GM18867 (cell line): ENCODE measurements around the gene UGT3A2.

Source experiments
- ATAC-seq: cut with Tn5 transposase; IDR thresholded peaks from one replicate; pipeline ENCODE4 v1.9.1; 2021; ENCODE audit warnings: mild to moderate bottlenecking, moderate library complexity; ENCODE audit not compliant: unreplicated experiment

The UGT3A2 gene

DNA sequence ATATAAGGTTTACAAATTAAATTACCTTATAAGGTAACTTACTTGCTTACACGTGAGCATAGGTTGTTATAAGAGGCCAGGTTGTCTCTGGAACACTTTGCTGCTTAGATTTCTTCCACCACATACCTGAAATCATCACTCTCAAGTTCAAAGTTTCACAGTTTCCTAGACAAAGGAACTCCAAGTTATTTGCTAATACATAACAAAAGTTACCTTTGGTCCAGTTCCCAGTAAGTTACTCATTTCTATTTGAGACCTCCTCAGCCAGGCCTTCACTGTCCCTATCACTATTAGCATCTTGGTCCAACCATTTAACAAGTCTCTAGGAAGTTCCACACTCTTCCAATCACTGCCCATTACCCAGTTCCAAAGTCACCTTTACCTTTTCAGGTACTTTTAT, 57.0 kb downstream of the UGT3A2 start:
- ATAC-seq, result no peak

DNA sequence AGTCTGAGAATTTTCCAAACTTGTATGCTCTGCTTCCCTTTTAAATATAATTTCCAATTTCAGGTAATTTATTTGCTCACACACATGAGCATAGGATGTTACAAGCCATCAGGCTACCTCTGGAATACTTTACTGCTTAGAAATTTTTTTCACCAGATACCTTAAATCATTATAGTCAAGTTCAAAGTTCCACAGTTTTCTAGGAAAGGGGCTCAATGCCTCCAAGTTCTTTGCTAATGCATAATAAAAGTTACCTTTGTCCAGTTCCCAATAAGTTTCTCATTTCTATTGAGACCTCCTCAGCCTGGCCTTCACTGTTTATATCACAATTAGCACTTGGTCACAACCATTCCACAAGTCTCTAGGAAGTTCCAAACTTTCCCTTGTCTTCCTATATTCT, 59.3 kb downstream of the UGT3A2 start:
- ATAC-seq, result no peak

DNA sequence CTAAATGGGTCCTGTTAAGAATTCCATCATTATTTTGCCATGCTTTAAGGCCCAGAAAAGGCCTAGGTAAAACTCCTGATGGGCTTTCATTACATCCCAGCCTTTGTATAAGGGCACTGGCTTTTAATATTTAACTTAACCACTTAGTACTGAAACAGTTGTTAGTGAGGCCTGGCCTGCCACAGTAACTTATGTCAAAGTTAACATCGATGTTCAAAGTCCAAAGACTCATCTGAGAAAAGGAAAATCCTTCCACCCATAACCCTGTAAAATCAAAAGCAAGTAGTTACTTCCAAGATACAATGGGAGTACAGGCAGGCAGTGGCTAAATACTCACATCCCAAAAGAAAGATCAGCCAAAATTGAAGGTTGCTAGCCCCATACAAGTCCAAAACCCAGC, 60.5 kb downstream of the UGT3A2 start:
- ATAC-seq, result no peak

DNA sequence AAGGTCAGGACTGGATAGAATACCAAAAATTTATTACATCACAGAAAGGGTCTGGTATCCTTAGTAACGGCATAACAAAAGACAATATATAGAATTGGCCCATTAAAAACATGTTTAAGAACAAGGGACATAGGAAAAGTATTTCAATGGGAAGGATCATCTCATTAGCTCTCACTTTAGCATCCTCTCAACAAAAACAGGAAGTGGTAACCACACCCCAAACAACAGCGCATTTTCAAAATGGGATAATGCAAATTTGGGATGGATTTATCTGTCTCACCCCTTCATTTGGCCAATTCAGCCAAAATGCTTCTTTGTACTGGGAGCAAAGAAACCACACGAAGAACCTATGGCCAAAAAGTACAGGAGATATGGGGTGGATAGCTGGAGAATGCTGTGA, 65.7 kb downstream of the UGT3A2 start:
- no peak for ATAC-seq

DNA sequence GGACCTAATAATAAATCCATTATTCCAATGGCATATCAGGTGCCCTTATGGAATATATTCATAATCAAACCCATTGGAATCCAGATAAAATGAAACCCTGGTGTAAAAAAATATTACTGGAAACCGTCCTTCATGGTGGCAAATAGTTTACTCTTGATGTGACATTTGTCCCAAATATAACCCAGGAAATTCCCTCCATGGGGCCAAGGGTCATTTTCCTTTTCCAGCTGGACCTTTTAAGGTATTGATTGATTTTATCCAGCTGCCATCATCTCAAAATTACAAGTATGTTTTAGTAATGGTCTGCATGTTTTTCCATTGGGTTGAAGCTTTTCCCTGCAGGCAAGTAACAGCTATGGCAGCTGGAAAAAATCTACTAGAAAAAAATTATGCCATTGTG, 67.1 kb downstream of the UGT3A2 start:
- no peak for ATAC-seq

DNA sequence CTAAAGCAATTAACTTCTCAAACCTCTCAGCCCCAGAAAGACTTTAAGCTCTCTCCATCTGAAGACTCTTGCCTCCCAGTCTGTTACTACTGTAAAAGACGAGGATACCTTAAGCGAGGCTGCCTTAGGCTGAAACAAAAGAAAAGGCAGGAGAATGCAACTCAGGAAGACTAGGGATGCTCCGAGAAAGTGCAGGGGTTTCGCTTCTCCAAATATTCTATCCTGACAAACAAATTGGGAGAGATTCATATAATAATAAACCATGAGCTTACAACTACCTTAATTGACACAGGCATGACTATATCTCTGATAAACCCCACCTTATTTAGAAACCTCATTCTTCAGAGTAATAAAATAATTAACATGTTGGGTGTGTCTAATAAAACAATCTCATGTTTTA, 70.6 kb downstream of the UGT3A2 start:
- no peak for ATAC-seq

DNA sequence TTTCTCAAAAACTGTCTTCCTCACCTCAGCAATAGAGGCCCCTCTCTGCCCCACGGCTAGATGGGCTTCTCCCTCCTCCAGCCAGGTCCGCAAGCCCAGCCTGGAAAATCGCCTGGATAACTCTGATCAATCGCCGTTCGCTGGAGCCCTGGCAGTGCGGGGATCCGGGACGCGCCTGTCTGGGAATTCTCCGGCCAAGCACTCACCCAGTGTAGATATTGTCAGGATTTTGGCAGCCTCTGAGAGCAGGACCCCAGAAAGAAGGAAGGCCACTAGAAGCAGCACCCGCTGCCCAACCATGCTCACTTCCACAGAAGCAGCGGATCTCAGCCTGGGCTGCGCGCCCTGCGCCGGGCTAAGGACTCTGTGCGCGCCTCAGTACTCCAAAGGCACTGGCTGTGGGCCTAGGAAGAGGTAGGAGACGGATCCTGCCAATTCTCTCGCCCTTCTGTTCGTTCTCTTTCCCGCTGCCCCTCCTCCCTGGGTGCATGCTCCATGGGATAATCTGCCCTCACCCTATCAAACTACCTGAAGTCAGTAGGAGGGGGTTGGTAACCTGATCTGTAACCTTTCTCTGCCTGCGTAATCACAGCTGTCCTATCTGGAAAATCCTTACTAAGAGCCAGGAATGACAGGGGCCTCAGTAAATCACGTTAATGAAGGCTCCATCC, 75.6 kb downstream of the UGT3A2 start, which contains the start of gene UGT3A1:
Gene UGT3A1 (minus strand): TSS at position 450 of the 671 bp plus-strand sequence. CDS start 150 bp downstream, at position 300.
- no peak for ATAC-seq

DNA sequence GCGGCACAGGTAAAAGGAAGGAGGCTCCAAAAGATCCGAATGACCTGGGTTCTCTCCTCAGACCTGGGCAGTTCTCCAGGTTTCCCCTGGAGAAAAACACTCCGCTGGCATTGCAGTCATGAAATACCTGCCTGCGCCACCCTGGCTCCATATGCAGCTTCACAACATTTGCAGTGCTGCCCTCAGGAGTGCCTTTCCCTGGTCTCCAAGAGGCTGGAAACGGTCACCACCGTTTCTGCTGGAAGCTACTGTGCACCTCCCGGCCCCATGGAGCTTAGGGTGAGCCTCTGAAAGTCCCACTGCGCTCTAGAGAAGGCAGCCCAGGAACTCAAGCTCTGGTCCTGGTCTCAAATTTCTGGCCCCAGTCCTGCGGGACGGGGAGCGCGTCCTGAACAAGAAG, 76.2 kb downstream of the UGT3A2 start:
- no peak for ATAC-seq

DNA sequence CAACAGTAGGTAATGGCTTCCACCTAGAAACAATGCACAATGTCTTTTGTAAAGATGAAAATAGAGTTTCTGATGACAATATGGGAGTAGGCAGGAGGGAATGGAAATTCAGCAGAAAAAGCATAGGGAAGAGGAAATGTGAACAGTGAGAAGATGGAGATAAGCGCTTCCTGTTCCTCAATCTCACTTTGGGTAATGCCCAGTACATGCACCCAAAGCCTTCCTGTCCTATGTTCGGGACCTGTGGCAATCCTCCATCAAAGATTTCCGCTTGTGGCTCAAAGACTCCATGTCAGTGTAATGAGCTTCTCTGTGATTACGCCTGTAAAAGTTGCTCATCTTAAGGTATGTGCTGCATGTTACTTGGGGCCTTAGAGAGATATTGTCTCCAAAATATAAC, 78.2 kb downstream of the UGT3A2 start:
- no peak for ATAC-seq

DNA sequence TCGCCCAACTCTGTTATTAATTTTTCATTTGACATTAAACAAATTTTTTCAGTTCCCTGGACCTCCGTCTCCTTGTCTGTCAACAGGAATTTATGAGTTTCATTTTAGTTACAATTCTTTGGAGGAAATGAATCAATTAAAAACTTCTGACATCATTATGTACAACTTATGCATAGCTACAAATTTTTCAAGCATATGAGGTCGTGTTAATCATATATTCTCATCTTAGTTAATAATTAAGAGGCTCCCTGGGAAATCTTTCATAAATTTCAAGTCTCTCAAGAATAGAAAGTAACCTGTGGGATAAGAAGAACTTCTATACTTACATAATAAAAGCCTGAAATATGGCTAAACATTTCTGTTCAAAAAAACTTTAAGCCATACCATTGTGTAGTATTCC, 78.9 kb downstream of the UGT3A2 start:
- no peak for ATAC-seq
